NAMALWA (cell line): ENCODE measurements around the gene EIF4E.
"Not testable (repeated sequence)": the region's sequence is repeated elsewhere in the genome, so short reads cannot be mapped to it uniquely, and the experiment has no call there.

Experiments used
- DNase-seq: peaks from one replicate; pipeline ENCODE4 v3.0.0-alpha.2; 2015; ENCODE audit warnings: low spot score

The EIF4E gene

DNA sequence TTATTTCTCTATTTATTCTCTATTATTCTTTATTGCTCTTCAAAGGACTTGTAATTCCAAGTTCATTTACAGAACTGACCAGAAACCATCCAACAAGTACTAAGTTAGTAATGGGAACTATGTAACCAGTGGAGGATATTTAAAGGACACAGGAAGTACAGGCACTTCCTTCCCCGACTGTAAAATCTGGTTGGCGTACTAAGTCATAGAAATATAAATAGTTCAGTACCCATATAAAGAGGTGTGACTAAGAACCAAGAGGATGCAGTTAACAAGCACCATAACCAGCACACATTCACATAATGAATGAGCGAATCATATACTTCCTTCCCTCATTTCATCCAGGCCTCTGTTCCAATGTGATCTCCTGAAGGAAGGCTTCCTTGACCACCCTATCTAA, 3.6 kb upstream of the EIF4E start:
- peak; percentile 49 for DNase-seq

- peak; percentile 13 for DNase-seq
These were observed 1.5 kb upstream of the EIF4E start for GRCh38 chr4:98930311-98930865.

- peak; percentile 59 for DNase-seq
These were observed 671 bp upstream of the EIF4E start for GRCh38 chr4:98929341-98930267.

DNA sequence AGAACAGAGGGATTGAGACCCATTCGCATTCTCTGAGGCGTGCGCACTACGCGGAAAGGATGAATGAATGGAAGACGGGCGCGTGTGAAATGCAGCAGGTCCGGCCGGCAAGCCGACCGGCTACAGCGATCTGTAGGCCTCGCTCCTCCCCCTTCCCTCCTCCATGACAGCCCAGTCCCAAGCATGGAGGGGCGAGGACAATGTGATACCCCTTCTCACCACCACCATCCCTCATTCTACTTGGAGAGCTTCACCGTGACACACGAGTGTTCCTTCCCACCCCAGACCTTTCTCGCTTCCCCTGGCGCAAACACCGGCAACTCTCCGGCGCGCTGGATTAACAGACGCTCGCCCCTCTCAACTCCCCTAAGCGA, 815 bp downstream of the EIF4E start:
- DNase-seq, result peak; percentile 91

GRCh38 chr4:98926257-98926656, 2.7 kb downstream of the EIF4E start:
- not testable (repeated sequence) for DNase-seq

- no peak for DNase-seq
These were observed 7.6 kb downstream of the EIF4E start for GRCh38 chr4:98921292-98921691.

GRCh38 chr4:98919996-98920395, 8.9 kb downstream of the EIF4E start:
- no peak for DNase-seq

DNA sequence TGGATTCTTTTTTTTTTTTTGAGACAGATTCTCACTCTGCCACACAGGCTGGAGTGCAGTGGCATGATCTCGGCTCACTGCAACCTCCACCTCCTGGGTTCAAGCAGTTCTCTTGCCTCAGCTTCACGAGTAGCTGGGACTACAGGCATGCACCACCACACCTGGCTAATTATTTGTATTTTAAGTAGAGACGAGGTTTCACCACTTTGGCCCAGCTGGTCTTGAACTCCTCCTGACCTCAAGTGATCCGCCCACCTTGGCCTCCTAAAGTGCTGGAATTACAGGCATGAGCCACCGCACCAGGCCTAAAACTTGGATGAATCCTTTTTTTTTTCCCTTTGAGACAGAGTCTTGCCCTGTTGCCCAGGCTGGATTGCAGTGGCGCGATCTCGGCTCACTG, 18.2 kb downstream of the EIF4E start:
- not testable (repeated sequence) for DNase-seq

GRCh38 chr4:98909646-98910401, 19.1 kb downstream of the EIF4E start:
- no peak for DNase-seq

- no peak for DNase-seq
These were observed 20.1 kb downstream of the EIF4E start for GRCh38 chr4:98908703-98909262.

DNA sequence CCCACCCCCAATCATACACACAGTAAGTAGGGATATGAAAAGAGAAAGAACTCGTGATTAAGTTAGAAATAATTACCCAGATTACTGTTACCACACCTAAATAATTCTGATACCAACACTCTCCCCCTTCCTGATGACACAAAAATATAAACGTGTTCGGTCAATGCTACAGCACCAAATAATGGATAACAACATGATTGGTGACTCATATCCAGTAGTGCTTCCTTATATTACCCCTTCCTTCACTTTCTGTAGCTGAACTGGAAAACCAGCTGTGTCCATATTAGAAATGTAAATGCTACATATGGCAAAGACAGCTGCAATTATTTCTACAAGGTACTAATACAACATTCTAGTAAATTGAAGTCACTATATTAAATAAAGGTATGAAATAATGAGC, 20.8 kb downstream of the EIF4E start:
- DNase-seq, result no peak

GRCh38 chr4:98905839-98906238, 23.1 kb downstream of the EIF4E start:
- DNase-seq, result no peak

- no peak for DNase-seq
These were observed 23.6 kb downstream of the EIF4E start for GRCh38 chr4:98905297-98905696.

DNA sequence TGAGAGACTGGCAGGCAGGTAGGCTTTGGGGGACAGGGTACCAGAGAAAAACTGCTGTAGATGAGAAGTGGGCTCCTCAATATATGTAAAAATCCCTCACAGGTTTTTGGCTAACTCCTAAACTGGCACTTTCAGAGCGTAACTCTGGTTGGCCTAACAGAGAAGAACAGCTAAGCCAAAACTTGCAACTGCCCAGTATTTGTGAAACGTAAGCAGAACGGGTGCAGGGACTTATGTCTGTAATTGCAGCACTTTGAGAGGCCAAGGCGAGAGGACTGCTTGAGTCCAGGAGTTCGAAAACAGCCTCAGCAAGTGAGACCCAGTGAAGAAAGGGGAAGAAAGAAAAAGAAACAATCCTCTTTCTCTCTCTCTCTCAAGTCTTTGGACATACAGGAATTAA, 25.0 kb downstream of the EIF4E start:
- DNase-seq, result no peak

DNA sequence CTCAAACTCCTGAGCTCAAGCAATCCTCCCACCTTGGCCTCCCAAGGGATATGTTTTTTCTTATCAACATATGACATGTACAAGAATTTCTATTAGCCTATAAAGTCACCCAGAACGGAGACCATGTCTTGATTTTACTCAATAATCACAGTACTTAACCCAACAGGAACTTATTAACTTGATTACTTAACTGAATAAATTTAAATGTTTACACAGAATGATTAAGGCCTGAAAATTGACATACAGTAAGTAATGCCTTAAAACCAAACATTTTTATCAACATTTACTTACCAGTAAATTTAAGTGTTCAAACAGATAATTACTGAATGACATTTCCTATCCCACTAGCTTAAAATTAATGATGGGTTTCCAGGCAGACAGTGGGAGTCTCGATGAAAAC, 25.4 kb downstream of the EIF4E start:
- DNase-seq, result no peak

DNA sequence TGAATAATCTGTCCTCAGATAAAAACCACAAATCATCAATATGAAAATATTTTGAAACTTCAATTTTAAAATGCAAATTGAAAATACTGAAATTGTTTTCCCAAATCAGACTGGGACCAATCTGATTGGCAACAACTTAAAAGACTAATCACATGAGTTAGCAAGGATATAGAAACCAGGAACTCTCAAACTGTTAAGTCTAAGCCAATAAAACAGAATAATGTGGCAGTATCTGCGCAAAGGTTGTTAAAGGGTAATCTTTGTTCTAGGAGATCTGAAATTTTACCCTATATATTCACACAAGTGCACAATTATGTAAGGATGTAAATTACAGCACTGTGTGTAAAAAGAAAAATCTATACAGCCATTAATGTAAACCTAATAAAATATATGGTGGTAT, 29.7 kb downstream of the EIF4E start:
- no peak for DNase-seq

DNA sequence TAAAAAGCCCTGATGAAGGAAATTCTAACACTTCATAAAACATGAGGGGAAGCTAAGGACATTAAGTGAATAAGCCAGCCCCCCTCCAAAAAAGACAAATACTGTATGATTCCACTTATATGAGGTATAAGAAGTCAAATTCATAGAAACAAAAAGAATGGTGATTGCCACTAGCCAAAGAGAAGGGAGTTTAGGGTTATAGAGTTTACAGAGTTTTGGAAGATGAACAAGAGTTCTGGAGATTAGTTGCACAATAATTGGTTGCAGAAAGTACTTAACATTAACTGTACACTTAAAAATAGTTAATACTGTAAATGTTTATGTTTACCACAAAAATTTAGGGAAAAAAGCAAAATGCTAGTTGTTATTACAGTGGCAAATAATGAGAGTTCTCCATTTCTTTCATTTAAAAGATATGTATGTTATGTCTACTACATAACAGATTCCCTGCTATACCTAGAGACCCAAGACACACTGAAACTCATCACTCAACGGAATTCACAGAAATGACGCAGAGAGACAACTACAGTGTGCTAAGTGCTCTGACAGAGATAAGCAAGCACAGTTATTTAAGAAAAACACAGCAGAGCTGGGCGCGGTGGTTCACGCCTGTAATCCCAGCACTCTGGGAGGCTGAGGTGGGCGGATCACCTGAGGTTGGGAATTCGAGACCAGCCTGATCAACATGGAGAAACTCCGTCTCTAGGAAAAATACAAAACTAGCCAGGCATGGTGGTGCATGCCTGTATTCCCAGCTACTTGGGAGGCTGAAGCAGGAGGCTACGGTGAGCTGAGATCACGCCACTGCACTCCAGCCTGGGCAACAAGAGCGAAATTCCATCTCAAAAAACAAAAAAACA, 37.2 kb downstream of the EIF4E start:
- DNase-seq, result no peak

DNA sequence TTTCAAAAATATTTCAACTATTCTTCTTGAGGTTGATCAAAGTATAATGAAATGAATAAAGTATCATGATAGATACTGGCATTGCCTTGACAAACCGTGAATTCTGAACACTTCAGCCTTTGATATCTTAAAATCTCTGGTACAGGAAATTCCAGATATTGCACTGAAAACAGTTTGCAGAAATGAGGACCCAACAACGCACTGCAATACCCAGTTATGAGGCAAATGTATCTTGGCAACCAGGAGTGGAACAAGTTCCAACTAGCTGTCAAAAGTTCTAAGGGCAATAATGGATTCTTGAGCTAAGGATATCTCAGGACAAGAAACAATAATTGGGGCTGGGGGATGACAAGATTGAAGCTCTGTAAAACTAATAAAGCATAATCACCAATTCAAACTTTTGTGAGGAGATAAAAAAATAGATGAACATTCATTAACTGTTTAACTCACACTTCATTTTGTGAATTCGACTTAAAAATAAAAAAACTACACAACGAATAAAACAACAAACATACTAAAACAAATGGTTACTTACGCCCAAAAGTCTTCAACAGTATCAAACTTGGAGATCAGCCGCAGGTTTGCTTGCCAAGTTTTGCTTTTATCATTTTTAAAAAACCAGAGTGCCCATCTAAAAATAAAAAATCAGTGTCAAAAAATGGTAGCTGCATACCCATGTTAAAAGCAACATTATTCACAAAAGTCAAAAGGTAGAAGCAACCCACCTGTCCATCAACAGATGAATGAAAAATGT, 38.1 kb downstream of the EIF4E start:
- no peak for DNase-seq

DNA sequence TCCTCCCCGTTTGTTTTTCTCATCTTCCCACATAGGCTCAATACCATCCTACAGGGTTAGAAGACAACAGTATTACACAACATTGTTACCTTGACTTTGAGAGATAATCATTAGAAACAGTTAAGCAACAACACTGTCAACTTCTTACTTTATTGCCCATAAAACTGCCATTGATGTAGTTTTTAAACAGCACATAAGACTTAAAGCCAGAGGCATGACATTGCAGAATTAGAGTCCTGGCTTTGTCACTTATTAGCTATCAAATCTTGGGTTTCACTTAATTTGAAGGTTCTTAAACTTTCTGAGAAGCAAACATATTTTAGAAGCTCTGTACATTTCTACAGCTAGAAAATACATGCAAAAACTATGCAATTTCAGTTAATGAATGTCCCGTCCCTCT, 41.8 kb downstream of the EIF4E start:
- DNase-seq, result no peak

GRCh38 chr4:98886382-98886781, 42.6 kb downstream of the EIF4E start:
- DNase-seq, result not testable (repeated sequence)

DNA sequence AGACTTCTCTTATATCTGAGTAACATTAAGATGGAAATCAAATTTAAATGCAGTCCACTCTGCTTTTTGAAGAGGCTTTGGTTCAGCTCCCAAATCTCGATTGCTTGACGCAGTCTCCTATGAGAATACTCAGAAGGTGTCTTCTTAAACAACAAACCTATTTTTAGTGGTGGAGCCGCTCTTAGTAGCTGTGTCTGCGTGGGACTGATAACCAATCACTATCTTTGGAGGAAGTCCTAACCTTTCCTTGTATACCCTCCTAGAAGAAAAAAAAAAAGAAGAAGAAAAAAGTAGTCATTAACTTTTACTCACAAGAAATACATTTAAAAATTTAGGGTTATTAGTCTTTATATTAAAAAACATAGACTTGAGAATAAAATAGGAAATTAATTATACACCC, 48.0 kb downstream of the EIF4E start:
- DNase-seq, result not testable (repeated sequence)
